Activated CD4-positive, alpha-beta T cell treated with anti-CD3 and anti-CD28 coated beads, Interleukin-2, Interleukin-4, amounts not matched to agents 100 ng/mL and 50 ng/mL, durations not matched to agents 16 hours and 8 hours (primary cell): Measurements from ENCODE around the gene LPP.

Experiments
- DNase-seq: peaks from one replicate; pipeline ENCODE4 v3.0.0-alpha.2; 2020; ENCODE audit warnings: low spot score

Gene LPP

GRCh38 chr3:188520466-188520865, 366.5 kb downstream of the LPP start:
- DNase-seq = no peak

GRCh38 chr3:188522115-188522514, 368.2 kb downstream of the LPP start:
- no peak for DNase-seq

GRCh38 chr3:188523291-188523690, 369.3 kb downstream of the LPP start:
- DNase-seq = no peak

GRCh38 chr3:188524052-188524451, 370.1 kb downstream of the LPP start:
- no peak for DNase-seq

GRCh38 chr3:188526057-188526456, 372.1 kb downstream of the LPP start:
- DNase-seq = no peak

GRCh38 chr3:188527389-188527788, 373.4 kb downstream of the LPP start:
- no peak for DNase-seq

- DNase-seq = no peak
These were observed 374.4 kb downstream of the LPP start for GRCh38 chr3:188528396-188528795.

GRCh38 chr3:188529228-188529627, 375.3 kb downstream of the LPP start:
- no peak for DNase-seq

- no peak for DNase-seq
These were observed 376.3 kb downstream of the LPP start for GRCh38 chr3:188530226-188530625.

- no peak for DNase-seq
These were observed 377.3 kb downstream of the LPP start for GRCh38 chr3:188531210-188531609.

GRCh38 chr3:188533172-188533571, 379.2 kb downstream of the LPP start:
- DNase-seq = no peak

- DNase-seq = no peak
These were observed 379.8 kb downstream of the LPP start for GRCh38 chr3:188533612-188534357.

- DNase-seq = no peak
These were observed 380.7 kb downstream of the LPP start for GRCh38 chr3:188534633-188535032.

GRCh38 chr3:188537606-188538005, 383.6 kb downstream of the LPP start:
- DNase-seq = no peak

- DNase-seq = no peak
These were observed 385.1 kb downstream of the LPP start for GRCh38 chr3:188539037-188539436.

GRCh38 chr3:188539631-188540194, 385.8 kb downstream of the LPP start:
- no peak for DNase-seq

GRCh38 chr3:188542196-188542595, 388.2 kb downstream of the LPP start:
- DNase-seq = no peak

GRCh38 chr3:188544012-188544411, 390.1 kb downstream of the LPP start:
- DNase-seq = no peak

GRCh38 chr3:188546835-188547670, 393.1 kb downstream of the LPP start:
- DNase-seq = no peak

GRCh38 chr3:188553569-188553968, 399.6 kb downstream of the LPP start:
- peak; percentile 55 for DNase-seq

- DNase-seq = no peak
These were observed 400.4 kb downstream of the LPP start for GRCh38 chr3:188554404-188554803.

- DNase-seq = no peak
These were observed 403.3 kb downstream of the LPP start for GRCh38 chr3:188557235-188557634.
